Choroid plexus epithelial cell (primary cell): Measurements from ENCODE around the gene SHCBP1.
"Not testable (repeated sequence)": the region's sequence is repeated elsewhere in the genome, so short reads cannot be mapped to it uniquely, and the experiment has no call there.

Experiments
- DNase-seq: peaks from one replicate; pipeline ENCODE4 v3.0.0-alpha.2; 2010; ENCODE audit warnings: low read depth
- H3K4me3 ChIP-seq: 2 replicates; pipeline ENCODE4 v1.5.1; 2011; ENCODE audit warnings: low read depth, mild to moderate bottlenecking, control low read depth, low read length, moderate library complexity
- TF ChIP-seq, protein P1 (sequence below): conservative IDR thresholded peaks from 2 replicates; pipeline ENCODE4 v1.5.1; 2011; ENCODE audit warnings: low read depth, mild to moderate bottlenecking, control low read depth, inconsistent platforms, low read length, moderate library complexity

Gene SHCBP1

DNA sequence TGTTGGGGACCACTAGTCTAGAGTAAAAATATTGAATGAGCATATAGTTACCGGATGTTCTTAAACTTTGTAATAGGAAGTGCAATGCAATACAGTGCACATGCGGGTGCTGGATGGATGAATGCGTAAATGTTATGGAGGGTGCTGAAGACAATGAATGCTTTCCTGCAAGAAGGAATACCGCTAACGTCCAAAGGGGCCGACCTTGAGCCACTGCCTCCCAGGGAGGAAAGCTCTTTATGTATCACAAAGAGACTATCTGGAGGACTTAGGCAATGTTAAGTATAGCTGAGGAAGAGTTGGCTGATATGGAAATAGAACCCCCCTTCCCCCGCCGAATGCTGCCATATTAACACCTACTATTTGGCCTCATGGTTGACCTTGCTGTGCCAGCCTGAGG, 27.5 kb upstream of the SHCBP1 start:
- TF ChIP-seq, protein P1, sequence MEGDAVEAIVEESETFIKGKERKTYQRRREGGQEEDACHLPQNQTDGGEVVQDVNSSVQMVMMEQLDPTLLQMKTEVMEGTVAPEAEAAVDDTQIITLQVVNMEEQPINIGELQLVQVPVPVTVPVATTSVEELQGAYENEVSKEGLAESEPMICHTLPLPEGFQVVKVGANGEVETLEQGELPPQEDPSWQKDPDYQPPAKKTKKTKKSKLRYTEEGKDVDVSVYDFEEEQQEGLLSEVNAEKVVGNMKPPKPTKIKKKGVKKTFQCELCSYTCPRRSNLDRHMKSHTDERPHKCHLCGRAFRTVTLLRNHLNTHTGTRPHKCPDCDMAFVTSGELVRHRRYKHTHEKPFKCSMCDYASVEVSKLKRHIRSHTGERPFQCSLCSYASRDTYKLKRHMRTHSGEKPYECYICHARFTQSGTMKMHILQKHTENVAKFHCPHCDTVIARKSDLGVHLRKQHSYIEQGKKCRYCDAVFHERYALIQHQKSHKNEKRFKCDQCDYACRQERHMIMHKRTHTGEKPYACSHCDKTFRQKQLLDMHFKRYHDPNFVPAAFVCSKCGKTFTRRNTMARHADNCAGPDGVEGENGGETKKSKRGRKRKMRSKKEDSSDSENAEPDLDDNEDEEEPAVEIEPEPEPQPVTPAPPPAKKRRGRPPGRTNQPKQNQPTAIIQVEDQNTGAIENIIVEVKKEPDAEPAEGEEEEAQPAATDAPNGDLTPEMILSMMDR, result peak; percentile 15
- DNase-seq, result no peak
- no peak overlapping the region for H3K4me3 ChIP-seq

DNA sequence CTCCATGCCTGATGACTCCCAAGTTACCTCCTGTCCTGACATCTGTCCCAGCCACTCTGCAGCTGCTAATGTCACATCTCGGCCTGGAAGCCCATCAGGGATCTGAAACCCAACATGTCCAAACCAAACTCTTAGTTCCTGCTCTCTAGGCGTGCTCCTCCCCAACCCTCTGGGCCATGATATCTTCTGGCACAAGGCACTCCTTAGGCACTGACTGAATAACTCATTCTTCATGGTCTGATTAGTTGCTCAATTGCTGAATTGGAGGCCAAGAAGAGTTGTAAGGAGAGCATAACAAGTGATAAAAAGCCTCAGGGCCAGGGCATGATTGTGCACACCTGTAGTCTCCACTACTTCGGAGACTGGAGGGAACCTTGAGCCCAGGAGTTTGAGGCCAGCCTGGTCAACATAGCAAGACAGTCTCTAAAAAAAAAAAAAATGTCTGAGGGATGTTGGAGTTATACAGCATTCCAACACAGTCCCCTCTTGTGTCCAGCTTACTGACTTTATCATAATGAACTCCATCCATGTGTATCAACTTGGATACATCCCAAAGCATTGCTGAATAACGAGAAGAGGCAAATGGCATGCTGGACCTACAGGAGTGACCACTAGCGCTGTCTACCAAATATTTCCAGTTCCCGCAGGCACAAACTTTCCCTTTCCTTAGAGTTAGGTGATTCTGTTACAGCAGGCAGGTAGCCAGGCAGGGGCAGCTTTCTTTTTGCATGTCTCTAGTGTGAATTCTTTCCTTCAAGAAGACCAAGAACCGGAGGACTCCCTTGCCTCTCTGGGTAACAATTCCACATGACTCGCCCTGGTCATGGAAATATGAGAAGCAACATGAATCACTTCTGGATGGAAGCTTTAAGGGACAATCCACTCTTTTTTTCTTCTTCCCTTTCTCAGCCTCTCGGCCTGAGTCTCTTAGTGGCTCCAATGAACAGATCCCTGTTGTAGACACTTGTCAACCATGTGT, 18.1 kb upstream of the SHCBP1 start:
- DNase-seq, result peak; percentile 56
- TF ChIP-seq, protein P1, result no peak
- no peak overlapping the region for H3K4me3 ChIP-seq

DNA sequence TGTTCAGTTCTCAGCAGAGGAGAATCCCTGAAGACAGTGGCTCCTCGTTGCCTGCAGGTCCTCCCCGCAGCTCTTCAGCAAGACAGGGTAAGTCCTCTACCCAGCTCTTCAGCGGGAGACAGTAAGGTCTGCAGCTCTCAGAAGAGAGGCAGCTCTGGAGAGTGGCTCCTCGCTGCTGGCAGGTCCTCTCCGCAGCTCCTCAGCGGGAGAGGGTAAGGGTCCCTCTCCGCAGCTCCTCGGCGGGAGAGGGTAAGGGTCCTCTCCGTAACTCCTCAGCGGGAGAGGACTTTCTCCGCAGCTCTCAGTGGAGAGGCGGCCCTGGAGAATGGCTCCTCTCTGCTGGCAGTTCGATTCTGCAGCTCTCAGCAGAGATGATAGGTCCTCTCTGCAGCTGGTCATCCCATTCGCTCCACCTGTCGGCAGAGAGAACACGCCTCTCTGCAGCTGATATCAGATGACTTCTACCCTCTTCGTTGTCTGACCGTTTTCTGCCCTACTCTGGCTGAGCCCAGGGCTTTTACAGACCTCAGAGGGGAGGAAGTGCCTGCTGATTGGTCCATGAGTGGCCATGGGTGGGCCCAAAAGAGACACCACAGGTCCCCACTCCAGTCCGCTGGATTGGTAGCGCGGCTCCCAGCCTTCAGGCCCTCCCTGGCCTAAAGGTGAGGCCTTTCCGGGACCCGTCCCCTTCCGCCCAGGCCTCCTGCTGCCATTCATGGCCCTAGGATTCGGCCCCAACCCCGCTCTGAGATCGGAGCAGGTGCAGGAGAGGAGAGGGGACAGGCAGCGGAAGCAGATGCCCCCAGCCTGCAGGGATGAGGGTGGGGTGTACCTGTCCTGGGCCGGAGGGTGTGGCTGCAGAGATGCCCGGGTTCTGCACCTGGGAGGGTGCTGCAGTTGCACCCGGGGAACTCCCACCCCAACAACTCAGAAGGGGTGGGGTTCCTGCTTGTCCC, 11.9 kb upstream of the SHCBP1 start:
- TF ChIP-seq, protein P1, result no peak
- DNase-seq, result no peak
- no peak overlapping the region for H3K4me3 ChIP-seq

DNA sequence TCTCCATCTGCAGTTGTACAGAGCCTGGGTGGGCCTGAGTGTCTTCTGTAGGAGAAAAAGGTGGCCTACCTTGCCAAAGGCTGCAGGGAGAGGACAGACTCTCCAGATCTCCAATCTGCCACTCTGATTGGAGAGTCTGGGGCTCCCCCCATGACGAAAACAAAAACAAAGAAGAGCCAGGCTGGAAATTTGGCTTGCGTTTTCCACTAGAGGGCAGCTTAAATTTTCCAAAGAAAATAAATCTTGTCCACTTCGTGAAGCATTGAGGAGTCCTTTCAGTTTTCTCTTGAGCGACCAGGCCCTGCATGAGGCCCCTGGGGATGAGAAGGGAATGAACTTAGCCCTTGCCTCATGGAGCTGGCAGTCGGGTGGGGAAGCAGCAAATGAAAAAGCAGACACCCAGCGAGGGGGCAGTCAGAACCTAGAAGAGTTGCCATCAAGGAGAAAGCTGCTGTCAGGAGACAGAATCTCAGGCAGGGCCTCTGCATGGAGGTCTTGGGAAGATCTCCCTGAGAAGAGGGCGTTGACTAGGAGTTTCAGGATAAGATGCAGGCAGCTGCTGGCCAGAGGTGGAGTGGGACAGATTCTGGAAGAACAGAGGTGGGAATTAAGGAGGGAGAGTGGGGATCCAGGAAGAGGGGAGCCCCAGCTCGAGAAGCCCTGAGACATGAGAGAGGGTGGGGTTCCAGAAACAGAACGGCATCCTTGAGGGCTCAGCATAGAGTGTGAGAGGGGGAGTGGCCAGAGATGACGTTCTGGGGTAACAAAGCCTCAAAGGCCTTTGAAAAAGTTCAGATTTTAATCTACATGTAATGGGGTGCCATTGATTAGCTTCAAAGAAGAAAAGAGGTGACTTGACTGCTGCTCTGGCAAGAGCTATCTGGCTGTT, 8.4 kb upstream of the SHCBP1 start:
- peak; percentile 71 for DNase-seq
- TF ChIP-seq, protein P1, result peak; percentile 66
- no peak overlapping the region for H3K4me3 ChIP-seq

DNA sequence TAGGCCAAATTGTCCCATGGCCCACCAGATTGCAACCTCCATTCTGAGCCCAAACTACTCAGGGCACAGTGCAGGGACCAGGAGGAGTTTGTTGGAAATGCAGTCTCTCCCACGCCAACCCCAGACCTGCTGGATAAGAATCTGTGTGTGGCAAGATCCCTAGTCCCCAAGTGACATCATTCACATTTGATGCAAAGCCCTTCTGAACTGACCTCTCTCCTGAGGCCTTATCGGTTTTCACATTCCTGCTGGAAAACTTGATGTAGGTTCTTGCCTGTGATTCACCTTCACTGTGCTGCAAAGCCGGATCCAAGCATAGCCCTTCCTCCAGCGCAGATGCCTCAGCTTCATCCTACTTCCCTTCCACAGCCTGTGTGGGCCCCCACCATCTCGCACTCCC, 6.6 kb upstream of the SHCBP1 start:
- no peak overlapping the region for H3K4me3 ChIP-seq
- TF ChIP-seq, protein P1, result no peak
- no peak for DNase-seq

DNA sequence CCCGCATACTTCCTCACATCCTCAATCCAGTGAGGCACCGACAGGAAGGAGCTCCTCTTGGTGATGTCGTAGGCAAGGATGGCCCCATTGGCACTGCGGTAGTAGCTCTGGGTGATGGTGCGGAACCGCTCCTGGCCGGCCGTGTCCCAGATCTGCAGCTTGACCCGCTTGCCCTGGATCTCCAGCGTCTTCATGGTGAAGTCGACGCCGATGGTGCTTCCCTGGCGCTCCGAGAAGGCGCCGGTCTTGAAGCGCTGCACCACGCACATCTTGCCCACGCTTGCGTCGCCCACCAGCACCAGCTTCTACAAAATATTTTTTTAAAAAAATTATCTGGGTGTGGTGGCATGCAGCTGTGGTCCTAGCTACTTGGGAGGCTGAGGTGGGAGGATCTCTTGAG, 5.5 kb upstream of the SHCBP1 start:
- not testable (repeated sequence) for H3K4me3 ChIP-seq, DNase-seq

DNA sequence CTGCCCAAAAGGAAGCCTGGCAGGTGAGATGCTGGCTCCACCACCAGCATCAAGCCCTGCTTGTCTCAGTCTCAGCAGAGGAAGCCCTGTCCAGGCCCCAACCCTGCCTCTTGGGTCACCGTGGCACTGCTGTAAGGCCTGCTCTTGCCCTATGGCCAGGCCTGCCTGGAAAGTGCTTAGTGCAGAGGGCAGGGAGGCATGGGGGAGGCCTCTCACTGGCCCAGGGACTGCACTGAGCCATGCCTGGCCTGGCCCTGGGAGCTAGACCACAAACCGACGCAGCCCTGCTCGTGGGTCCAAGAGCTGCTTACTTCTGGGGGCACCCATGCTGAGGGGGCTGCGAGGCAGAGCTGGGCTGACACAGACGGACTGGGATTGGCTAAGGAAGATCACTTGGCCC, 3.7 kb upstream of the SHCBP1 start:
- DNase-seq, H3K4me3 ChIP-seq: not testable (repeated sequence)

DNA sequence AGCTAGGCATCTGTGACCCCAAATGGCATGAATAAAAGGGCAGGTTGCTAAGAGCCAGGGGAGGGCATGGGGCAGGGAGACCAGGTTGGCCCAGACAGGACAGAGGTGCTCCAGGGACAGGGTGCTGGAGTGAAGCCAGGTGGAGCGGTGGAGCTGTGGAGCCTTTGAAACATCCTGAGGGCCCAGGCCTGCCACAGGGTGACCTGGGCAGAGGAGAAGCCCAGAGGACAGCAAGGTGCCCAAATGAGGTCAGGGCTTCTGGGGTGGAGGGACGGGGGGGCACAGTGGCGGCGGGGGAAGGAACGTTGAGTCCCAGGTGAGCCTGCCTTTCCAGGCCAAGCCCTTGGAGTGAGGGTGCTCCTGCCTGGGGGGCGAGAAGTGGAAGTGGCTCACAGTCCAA, 2.5 kb upstream of the SHCBP1 start:
- DNase-seq, H3K4me3 ChIP-seq: not testable (repeated sequence)
